Stimulated activated naive CD8-positive, alpha-beta T cell treated with anti-CD3 and anti-CD28 coated beads, Interleukin-15, Interleukin-2, amounts not matched to agents 100 U/mL and 50 U/mL, for 24 hours (primary cell): ENCODE data around the gene LAMA3.

Experiments used
- ATAC-seq: fragments of 150-1000 bp; cut with Tn5 transposase; one replicate; pipeline ENCODE4 v1.10.0; 2021
- DNase-seq: peaks from one replicate; pipeline ENCODE4 v3.0.0; 2021

The LAMA3 gene

DNA sequence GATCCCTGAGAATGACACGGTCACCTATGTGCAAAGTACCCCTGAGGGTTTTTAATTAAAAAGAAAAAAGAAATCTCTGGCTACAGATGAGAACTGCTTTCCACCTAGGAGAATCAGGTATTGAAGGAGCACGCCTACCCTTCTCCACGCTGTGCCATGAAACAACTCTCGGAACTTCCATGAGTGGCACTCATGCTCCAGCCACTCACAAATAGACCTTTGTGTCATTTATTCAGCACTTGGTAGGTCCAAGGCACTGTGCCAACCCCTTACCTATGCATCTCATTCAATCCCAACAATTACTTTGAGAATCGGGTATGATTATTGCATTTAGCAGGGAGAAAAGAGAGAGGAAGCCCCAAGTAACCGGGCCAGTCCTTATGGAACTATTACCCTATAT is 280.4 kb downstream of the LAMA3 start:
- DNase-seq, result no peak
- no peak for ATAC-seq

DNA sequence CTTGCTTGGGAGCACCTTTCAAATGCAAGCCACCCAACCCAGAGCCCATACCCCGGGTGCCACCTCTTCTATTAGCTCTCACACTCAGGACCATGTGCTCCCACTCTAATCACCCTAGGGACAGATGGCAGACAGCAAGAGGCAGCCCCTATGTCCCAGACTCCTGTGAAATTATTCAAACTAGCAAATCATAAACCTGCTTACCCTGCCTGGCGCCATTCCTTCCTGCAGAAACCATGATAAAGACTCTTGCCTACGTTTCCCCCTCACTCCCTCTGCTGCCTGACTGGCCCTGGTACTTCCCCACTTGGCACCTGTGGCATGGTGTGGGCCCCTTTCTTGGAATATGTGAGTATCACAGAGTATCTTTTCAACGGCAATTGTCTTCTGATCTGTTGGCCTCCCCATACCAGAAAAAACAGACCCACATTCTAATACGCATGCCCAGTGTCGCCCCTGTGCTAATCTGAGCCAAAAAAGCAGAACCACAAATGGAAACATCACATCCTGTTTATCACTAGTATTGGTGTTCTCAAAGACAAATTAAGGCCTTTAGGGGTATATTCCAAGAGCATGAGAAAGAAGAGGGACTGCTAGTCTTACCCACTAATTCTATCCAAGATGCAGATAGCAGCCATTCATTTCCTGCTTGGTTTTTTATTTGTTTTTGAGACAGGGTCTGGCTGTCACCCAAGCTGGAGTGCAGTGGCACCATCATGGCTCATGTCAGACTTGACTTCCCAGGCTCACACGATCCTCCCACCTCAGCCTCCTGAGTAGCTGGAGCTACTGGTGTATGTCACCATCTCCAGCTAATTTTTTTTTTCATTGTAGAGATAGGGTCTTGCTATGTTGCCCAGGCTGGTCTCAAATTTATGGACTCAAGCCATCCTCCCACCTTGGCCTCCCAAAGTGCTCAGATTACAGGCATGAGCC is 281.2 kb downstream of the LAMA3 start:
- DNase-seq, result peak; percentile 67

DNA sequence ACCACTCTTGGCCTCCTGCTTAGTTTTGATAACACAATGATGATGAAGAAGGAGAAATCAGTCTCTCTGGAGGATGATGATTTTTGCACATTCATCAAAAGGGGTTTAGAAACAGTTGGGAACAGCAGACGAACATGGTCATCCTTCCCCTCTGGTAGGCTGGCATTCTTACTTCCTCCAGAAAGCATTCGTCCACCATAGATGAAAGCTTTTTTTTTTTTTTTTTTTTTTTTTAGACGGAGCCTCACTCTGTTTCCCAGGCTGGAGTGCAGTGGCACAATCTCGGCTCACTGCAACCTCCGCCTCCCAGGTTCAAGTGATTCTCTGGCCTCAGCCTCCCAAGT is 281.8 kb downstream of the LAMA3 start:
- DNase-seq, result no peak
- no peak for ATAC-seq

More for the DNA sequence above, 281.2 kb downstream of the LAMA3 start:
- peak; percentile 79 for ATAC-seq

DNA sequence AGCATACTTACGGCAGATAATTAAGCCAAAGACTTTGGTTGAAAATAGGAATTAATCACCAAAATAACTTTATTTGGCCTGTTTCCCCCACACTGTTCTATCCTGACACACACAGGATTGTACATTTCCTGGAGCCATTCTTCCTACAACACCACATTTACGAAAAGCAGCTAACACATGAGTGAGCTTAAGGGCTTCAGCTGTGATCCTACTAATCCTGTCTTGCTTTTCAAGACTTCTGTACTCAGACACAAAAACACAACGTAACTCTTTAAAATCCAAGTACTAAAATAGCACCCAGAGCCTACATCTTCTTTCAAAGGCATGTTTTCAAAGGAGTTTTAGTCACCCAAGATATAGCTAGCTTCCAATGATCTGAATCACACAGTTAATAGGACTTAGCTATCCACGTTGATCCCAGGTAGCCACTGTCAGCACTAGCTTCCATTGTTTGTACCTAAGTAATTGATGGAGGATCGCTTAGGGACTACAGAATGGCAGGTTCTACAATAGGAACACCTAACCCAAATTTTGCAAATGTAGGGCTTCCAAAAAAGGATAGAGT is 282.5 kb downstream of the LAMA3 start:
- no peak for ATAC-seq
- DNase-seq, result no peak

DNA sequence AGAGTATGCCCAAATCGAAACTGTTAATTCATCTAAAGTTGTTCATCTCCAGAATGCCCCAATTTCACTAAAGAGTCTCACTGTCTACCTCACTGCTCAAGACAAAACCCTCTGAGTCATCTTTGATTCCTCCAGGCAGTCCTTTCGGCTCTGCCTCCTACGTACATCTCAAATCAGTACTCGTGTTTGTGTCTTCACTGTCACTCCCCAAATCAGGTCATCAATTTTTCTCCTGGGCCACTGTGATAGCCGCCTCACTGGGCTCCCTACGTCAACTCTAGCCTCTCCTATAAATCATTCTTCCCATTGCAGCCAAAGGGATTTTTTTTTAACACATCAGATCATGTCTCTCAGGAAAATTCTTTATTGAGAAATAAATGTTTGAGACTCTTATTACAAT is 283.2 kb downstream of the LAMA3 start:
- DNase-seq (no peak), ATAC-seq (peak; percentile 85)

DNA sequence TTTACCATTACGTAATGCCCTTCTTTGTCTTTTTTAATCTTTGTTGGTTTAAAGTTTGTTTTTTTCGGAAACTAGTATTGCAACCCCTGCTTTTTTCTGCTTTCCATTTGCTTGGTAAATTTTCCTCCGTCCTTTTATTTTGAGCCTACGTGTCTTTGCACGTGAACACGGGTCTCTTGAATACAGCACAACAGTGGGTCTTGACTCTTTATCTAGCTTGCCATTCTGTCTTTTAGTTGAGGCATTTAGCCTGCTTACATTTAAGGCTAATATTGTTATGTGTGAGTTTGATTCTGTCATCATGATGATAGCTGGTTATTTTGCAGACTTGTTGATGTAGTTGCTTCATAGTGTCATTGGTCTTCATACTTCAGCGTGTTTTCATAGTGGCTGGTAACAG is 287.9 kb downstream of the LAMA3 start:
- DNase-seq, result no peak

DNA sequence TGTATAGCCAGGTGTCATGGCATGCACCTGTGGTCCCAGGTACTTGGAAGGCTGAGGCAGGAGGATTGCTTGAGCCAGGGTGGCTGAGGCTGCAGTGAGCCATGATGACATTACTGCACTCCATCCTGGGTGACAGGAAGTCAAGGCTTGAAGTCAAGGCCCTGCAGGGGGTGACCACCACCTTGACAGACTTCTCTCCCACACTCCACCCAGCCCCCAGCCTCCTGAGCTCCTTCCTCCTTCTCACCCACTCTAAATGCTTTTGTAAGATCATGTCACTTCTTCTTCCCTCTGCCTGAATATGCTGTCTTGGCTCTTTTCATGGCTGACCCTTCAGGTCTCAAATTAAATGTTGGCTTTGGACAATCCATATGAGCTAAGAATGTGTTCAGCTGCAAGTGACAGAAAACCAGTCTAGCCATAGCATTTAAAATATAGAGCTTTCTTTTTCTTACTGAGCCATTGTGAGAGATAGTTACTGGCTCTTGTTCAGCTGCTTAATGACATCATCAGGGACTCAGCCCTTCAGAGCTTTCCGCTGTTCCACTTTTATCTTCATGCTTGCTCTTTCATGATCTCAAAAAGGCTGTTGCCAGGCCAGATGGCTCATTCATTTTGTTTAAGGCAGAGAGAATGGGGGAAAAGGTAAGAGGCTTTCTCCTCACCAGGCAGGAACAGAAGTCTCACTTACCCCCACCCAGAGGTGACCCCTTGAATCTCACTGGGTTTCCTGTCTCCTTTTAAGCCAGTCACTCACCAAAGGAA is 288.6 kb downstream of the LAMA3 start:
- DNase-seq (no peak), ATAC-seq (no peak)

More for the DNA sequence above, 287.9 kb downstream of the LAMA3 start:
- ATAC-seq, result no peak

DNA sequence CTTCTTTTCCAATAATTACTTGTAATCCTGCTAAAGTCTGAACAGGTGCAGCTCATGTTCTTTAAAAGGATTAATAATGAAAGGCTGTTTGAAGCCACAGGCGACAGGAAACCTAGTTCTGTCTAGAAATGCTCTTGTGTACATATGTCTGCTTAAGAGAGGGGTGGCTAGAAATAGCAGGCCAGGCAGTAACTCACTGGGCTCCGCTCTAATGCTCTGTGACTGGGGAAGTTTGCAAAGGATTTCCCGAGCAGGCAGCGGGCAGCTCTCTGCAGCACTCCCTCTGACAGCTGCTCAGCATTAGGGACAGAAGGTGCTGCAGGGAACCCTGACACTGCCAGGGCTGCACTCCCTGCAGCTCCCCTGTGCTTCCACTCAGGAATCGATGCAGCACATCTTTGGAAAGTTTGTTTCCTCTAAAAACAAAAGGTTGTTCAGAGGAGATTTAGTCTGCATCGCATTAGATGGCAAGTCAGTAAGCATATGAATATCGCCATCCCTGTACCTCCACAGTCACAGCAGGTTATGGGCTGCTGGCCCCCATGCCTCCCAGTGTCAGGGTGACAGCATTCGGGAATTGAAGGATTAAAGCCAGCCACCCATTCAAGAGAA is 292.2 kb downstream of the LAMA3 start:
- DNase-seq, result no peak
- peak; percentile 21 for ATAC-seq

DNA sequence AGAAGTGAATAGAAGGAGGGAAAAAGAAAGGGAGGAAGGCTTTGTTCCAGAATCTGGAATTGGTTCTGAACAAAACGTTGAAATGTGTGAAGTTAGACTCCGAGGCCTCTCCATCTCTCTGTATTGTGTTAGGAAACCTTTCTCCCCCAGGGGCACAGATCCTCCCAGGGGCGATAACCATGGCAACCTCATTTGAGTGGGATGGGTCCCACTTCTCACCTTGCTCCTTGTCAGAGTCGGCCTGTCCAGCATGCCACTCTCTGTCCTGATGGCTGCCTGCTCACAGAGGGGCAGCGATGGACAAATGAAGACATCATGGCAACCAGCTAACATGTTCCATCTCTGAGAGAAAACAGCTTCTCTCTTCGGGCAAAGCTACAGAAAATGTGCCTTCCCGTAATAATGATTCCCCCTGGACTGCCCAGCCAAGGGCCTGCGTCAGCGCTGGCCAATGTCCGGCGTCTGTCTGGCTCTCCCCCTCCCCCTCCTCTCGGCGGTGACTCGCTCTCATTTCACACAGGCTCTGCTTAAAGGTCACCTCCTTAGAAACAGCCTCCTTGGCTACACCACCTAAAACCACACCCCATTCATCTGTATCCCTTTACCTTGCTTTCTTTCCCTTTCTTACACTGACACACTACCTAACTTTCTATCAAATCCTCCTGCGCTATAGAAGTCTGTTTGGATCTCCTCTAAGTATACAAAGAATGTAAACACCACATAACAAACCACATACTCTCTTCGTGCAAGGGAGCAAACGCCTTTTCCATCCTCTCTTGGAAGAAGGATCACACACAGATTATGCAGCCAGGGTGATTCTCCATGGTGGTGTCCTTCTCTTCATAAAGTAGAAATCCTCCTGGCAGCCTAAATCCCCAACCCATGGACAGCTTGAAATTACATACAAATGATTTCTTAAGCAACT is 293.2 kb downstream of the LAMA3 start:
- no peak for DNase-seq
- peak; percentile 25 for ATAC-seq

DNA sequence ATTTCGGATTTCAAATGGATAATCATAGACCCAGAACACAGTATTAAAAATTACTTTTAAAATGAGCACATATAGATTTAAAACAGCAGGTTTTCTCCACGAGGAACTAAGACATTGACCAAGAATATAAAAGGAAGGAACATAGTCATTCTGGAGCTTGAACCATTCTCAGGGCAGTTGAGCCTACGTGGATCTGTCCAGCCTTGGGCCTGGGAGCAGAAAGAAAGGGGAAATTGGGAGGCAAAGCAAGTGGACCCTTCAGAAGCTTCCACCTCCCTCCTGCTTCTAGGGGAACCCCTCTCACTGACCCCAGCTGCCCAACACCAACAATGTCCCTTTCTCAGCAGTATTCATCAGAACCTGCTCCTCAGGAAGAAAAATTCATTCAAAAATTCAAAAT is 293.9 kb downstream of the LAMA3 start:
- ATAC-seq (no peak), DNase-seq (no peak)

DNA sequence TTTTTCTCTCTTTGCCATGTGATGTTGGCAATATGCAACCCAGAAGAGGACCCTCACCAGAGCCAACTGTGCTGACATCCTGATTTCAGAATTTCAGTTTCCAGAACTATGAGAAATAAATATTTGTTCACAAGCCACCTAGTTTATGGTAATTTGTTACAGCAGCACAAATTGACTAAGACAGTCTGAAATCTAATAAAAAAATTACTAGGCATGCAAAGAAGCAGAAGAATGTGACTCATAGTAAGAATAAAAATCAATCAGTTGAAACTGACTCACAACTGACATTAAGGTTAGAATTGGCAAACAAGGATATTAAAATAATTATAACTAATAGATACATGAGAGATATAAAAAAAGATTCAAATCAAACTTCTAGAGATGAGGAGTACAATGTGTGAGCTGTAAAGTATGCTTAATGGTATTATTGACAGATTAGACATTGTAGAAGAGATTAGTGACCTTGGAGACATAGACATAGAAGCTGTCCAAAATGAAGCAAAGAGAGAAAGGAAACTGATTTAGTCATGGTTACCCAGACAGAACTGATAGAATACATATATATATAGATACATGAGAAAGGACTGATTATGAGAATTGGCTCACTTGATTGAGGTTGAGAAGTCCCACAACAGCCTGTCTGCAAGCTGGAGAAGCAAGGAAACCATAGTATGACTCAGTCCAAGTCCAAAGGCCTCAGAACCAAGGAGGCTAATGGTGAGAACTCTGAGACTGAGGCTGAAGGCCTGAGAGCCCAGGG is 297.5 kb downstream of the LAMA3 start:
- ATAC-seq, result peak; percentile 89
- DNase-seq, result no peak

DNA sequence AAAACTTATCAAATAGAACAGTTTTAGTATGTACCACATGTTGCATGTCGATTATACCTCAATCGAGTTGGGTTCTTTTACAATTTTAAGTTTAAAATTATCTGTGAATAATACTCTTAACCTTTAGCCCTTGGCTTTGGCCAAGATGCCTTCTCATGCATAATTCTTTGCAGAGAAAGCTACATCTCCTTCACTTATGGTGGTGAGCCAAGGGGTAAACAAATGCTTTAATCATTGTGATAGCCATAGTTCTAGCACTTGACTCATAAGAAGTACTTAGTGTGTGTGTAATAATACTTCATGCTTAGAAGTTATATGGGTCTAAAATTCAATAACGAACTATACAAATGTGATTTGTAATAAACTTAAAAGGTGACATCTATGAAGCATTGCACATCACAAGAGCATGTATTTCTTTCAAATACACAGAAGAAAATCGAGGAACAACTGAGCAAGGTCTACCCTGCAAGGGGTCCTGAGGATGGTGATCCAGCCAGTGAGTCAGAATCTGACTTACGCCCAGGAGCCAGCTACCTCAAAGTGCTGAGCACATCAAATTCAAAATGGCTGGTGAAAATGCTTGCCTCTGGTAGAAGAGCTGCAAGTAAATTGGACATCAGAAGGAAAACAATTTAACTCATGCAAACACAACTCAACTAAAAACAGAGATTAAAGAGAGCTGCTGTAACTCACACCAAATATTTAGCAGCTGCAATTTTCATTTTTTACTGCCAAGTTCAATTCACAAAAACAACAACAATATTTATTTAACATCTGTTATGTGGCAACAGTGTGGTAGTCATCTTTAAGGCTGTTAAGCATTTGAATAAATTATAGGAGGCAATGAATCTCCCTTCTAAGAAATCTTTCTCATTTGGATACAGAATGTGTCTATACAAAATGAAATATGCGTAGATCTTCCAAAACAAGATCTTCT is 301.5 kb downstream of the LAMA3 start:
- DNase-seq (no peak), ATAC-seq (no peak)

DNA sequence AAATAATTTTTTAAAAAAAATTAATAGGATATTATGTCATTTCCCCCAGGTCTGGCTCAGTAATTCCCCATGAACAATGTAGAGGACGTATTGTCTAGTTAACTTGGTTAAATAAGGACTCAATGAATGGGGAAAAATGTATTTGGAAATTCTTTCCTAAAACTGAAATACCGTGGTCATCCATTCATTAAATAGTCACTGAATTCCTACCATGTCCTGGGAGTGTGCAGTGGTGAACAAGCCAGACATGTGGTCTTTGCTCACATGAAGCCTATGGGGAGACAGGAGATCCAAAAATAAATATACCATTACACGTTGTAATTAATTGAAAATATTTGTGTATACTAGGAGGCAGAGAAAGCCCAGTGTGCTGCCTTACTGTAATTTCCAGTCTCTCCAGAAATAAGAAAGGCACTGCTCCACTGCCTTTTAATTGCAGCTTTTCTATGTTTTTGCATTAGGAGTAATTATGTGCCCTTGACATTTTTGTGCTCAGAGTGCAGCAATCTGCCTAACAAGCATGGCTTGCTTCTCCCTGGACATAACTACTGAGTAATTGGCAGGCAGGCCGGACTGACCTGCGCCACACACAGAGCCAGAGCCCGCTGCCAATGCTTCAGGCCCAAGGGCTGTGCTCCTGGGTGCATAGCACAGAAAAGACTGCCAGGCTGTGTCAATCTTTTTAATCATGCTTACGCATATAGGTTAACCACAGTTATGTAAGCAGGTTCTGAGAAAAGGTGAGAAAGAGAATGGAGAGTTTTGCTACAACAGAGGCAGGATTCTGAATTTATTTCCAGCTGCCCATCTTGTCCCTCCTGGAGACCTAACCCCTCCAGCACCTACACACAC is 303.1 kb downstream of the LAMA3 start:
- ATAC-seq (peak; percentile 97), DNase-seq (no peak)

DNA sequence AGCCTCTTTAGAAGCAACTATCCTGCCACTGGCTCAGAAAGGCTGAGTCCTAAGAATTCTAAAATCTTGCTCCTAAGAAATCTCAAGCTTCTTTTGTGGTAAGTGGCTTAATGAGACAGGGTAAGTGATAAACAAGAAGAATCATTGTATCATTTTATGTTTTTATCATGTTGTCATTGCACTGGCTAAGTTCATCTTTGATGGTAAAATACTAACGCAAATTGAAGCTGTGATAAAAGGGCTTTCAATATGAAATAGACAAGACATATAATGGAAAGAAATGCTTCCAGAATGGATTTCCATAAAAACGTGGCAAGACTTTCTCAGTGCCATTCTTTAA is 303.7 kb downstream of the LAMA3 start:
- ATAC-seq (no peak), DNase-seq (no peak)

DNA sequence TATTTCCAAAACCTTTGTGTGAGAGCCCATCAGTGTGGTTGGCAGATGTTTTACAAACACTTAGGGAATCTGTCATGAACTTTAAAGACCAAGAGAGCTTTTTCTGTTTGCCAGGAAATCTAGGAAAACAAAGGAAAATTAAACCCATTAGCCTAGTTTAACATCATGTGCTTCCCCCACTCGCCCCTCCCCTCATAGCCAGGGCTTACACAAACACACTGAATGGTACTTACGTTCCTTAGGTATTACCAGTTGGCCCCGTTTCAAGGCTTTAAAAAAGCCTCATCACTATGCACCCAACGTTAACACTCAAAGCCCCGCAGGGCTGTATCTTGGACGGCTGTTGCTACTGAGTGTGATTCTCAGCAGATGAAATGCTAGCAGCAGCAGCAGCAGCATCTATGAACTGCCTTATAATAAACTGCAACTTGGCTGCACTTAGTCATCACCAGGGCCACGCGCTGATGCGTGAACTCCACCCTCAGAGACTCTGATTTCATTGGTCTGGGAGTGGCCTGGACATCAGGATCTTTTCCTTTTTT is 305.2 kb downstream of the LAMA3 start:
- ATAC-seq, result no peak
- DNase-seq, result no peak

DNA sequence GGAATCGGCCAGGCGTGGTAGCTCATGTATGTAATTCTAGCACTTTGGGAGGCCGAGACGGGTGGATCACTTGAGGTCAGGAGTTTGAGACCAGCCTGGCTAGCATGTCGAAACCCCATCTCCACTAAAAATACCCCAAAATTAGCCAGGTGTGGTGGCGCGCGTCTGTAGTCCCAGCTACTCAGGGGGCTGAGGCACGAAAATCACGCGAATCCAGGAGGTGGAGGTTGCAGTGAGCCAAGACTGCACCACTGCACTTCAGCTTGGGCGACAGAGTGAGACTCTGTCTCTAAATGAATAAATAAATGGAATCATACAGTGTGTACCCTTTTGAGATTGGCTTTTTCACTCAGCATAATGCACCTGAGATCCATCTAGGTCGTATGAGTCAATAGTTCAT is 305.9 kb downstream of the LAMA3 start:
- ATAC-seq (no peak), DNase-seq (no peak)

DNA sequence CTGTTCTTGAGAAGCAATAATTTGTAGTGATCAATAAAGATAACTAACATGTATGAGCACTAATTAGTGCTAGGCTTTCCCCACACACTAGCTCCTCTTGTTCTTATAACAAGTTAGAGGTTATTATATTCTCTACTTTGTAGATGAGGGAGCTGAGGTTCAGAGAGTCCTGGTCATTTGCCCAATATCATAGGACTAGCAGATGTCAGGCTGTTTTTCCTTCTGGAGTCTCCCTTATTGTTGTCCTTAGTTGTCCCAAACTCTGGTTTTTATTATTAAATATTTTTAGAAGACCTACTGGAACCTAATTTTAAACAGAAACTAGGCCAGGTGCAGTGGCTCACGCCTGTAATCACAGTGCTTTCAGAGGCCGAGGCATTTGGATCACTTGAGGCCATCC is 308.8 kb downstream of the LAMA3 start:
- no peak for DNase-seq
- no peak for ATAC-seq

DNA sequence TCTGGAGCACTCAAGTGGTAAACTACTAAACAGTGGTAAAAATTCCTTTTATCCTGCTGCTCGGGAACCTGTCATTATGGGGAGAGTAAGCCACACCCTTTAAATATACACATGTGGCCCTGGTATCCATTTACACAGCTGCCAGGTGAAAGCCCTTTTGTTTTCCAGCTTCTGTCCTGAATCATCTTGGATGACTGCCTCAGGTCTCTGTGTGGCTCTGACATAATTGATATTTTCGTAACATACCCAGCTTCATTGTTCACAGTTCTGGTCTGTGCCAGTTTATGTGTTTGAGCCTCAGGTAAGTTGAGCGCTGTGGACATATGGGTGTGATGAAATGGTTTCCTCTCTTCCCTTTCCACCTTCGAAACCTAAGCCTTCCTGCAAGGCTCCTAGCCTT is 309.6 kb downstream of the LAMA3 start:
- DNase-seq, result no peak
- ATAC-seq, result no peak
